ENCODE data around the gene RABGGTA. TPM values are rescaled to one million over a fixed set of nuclear protein-coding genes. Genes with fewer than 3 reads are reported as not detected.
A peak's percentile ranks its signal among the peaks of the same experiment; 100 is the strongest.

The RABGGTA gene
- total and polyA plus RNA-seq, 9 of the 15 experiments (the other 6 are each of a cell fraction or from before 2014, with no cell fraction given), result 4.5 to 24.2 (median 15.5) TPM

DNA sequence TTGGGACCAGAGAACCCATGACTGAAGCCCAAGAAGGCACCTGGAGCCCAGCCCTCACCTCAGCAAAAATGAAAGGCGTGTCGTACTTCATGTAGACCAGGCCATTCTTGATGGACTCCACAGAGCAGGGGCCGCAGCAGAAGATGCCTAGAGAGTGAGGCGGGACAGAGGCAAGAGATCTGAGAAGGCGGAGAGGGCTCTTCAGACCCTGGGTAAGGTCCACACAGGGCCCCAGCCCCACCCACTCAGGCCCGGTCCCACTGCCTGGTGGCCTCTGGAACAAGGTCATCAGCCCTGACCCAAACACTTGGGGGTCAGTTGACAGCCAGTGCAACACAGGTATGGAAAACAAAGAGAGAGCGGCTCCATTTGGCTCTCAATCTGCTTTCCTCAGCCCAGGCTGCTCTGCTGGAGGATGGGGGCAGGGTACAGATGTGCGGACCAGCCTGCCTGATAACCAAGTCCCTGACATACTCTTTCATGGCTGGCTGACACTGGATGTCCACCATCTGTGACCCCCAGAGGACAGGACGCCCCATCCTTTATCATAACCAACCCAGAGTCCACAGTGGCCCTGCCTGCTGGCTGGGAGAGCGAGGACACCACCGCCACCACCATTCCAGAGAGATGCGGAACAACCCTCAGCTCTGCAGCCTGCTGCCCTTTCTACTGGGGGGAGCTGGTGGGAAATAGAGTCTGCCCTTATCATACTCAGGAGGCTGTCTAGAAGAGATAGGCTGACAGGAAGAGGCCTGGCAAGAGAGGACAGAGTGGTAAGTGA lies 15.3 kb downstream of the RABGGTA start (continued):
- TF ChIP-seq, protein P1, sequence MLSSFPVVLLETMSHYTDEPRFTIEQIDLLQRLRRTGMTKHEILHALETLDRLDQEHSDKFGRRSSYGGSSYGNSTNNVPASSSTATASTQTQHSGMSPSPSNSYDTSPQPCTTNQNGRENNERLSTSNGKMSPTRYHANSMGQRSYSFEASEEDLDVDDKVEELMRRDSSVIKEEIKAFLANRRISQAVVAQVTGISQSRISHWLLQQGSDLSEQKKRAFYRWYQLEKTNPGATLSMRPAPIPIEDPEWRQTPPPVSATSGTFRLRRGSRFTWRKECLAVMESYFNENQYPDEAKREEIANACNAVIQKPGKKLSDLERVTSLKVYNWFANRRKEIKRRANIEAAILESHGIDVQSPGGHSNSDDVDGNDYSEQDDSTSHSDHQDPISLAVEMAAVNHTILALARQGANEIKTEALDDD (IDR thresholded peaks at IDR 0.05), result peak; percentile 37; the same call in 1 of the 2 replicates
- TF ChIP-seq MYNN (IDR thresholded peaks at IDR 0.05) (no peak), MYNN (CRISPR knock-in tag; IDR thresholded peaks at IDR 0.05) (no peak), SP2 (IDR thresholded peaks at IDR 0.05; ENCODE audit: extremely low read depth, low read depth, low read length, poor library complexity, severe bottlenecking) (no peak), PHF21A (IDR thresholded peaks at IDR 0.05; ENCODE audit: borderline replicate concordance, low read depth) (0 out of 2 replicates have a peak, but pooled peaks have one; percentile 14), ZNF133 (CRISPR knock-in tag; IDR thresholded peaks at IDR 0.05) (no peak), STAT5A (IDR thresholded peaks at IDR 0.05; ENCODE audit: borderline replicate concordance, low read length) (peak; percentile 87), ZKSCAN8 (CRISPR knock-in tag; IDR thresholded peaks at IDR 0.05) (no peak), JUN (IDR thresholded peaks at IDR 0.05; ENCODE audit: borderline replicate concordance, low read depth, low read length) (no peak), JUN (CRISPR knock-in tag; IDR thresholded peaks at IDR 0.05; ENCODE audit: borderline replicate concordance) (no peak), NONO (IDR thresholded peaks at IDR 0.05; ENCODE audit: low read depth in 2 of 2, low read length in 1 of 2) (no peak), HDAC6 (IDR thresholded peaks at IDR 0.05; ENCODE audit: low read depth, low read length) (no peak), BRD4 (IDR thresholded peaks at IDR 0.05) (no peak), TCFL5 (CRISPR knock-in tag; conservative IDR thresholded peaks at IDR 0.05) (no peak)
- TF ChIP-seq, protein P2, sequence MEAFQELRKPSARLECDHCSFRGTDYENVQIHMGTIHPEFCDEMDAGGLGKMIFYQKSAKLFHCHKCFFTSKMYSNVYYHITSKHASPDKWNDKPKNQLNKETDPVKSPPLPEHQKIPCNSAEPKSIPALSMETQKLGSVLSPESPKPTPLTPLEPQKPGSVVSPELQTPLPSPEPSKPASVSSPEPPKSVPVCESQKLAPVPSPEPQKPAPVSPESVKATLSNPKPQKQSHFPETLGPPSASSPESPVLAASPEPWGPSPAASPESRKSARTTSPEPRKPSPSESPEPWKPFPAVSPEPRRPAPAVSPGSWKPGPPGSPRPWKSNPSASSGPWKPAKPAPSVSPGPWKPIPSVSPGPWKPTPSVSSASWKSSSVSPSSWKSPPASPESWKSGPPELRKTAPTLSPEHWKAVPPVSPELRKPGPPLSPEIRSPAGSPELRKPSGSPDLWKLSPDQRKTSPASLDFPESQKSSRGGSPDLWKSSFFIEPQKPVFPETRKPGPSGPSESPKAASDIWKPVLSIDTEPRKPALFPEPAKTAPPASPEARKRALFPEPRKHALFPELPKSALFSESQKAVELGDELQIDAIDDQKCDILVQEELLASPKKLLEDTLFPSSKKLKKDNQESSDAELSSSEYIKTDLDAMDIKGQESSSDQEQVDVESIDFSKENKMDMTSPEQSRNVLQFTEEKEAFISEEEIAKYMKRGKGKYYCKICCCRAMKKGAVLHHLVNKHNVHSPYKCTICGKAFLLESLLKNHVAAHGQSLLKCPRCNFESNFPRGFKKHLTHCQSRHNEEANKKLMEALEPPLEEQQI (IDR thresholded peaks at IDR 0.05), result no peak
- TF ChIP-seq, protein P3, sequence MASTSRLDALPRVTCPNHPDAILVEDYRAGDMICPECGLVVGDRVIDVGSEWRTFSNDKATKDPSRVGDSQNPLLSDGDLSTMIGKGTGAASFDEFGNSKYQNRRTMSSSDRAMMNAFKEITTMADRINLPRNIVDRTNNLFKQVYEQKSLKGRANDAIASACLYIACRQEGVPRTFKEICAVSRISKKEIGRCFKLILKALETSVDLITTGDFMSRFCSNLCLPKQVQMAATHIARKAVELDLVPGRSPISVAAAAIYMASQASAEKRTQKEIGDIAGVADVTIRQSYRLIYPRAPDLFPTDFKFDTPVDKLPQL (IDR thresholded peaks at IDR 0.05; ENCODE audit: extremely low read depth, insufficient read length), result no peak
- TF ChIP-seq, protein P4, sequence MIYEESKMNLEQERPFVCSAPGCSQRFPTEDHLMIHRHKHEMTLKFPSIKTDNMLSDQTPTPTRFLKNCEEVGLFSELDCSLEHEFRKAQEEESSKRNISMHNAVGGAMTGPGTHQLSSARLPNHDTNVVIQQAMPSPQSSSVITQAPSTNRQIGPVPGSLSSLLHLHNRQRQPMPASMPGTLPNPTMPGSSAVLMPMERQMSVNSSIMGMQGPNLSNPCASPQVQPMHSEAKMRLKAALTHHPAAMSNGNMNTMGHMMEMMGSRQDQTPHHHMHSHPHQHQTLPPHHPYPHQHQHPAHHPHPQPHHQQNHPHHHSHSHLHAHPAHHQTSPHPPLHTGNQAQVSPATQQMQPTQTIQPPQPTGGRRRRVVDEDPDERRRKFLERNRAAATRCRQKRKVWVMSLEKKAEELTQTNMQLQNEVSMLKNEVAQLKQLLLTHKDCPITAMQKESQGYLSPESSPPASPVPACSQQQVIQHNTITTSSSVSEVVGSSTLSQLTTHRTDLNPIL (CRISPR knock-in tag; IDR thresholded peaks at IDR 0.05), result no peak
- TF ChIP-seq, protein P5, sequence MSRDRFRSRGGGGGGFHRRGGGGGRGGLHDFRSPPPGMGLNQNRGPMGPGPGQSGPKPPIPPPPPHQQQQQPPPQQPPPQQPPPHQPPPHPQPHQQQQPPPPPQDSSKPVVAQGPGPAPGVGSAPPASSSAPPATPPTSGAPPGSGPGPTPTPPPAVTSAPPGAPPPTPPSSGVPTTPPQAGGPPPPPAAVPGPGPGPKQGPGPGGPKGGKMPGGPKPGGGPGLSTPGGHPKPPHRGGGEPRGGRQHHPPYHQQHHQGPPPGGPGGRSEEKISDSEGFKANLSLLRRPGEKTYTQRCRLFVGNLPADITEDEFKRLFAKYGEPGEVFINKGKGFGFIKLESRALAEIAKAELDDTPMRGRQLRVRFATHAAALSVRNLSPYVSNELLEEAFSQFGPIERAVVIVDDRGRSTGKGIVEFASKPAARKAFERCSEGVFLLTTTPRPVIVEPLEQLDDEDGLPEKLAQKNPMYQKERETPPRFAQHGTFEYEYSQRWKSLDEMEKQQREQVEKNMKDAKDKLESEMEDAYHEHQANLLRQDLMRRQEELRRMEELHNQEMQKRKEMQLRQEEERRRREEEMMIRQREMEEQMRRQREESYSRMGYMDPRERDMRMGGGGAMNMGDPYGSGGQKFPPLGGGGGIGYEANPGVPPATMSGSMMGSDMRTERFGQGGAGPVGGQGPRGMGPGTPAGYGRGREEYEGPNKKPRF (IDR thresholded peaks at IDR 0.05; ENCODE audit: low read depth, low read length), result no peak

Measured in K562 (cell line).